HepG2 (cell line): ENCODE results near the gene HEXIM1. TPM values are rescaled to one million over a fixed set of nuclear protein-coding genes. Genes with fewer than 3 reads are reported as not detected.
A peak's percentile ranks its signal among the peaks of the same experiment; 100 is the strongest.

ENCODE experiments used
- ATF1 ChIP-seq: IDR thresholded peaks from 2 replicates; pipeline ENCODE4 v1.6.1; 2016; ENCODE audit warnings: mild to moderate bottlenecking, control low read depth
- DPF2 ChIP-seq: sonication (generic); formaldehyde crosslinking; IDR thresholded peaks from 2 replicates; pipeline ENCODE4 v1.4.0; 2020; ENCODE audit warnings: mild to moderate bottlenecking, low read depth, missing genetic modification reagents, borderline replicate concordance
- FOXM1 ChIP-seq: sonication (generic); formaldehyde crosslinking; IDR thresholded peaks from 2 replicates; pipeline ENCODE4 v1.5.0; 2020; ENCODE audit warnings: missing genetic modification reagents
- MYNN ChIP-seq: sonication (generic); formaldehyde crosslinking; IDR thresholded peaks from 2 replicates; pipeline ENCODE4 v1.4.0; 2020; ENCODE audit warnings: mild to moderate bottlenecking, low read depth, missing genetic modification reagents
- NFE2L2 ChIP-seq: fragments of 150-350 bp; IDR thresholded peaks from 2 replicates; pipeline ENCODE4 v1.6.1; 2014; ENCODE audit warnings: low read length
- NFKBIZ ChIP-seq: IDR thresholded peaks from 2 replicates; pipeline ENCODE4 v1.6.1; 2018; ENCODE audit warnings: missing genetic modification reagents, missing compliant biosample characterization
- POGZ ChIP-seq: sonication (generic); formaldehyde crosslinking; IDR thresholded peaks from 2 replicates; pipeline ENCODE4 v1.4.0; 2020; ENCODE audit warnings: mild to moderate bottlenecking, missing genetic modification reagents
- PPARG ChIP-seq: conservative IDR thresholded peaks from 2 replicates; pipeline ENCODE4 v1.6.1; 2016; ENCODE audit warnings: missing biosample characterization, missing genetic modification reagents
- SCMH1 ChIP-seq: sonication (generic); formaldehyde crosslinking; IDR thresholded peaks from 2 replicates; pipeline ENCODE4 v1.9.0; 2021; ENCODE audit warnings: missing genetic modification reagents, mild to moderate bottlenecking, borderline replicate concordance
- SNRNP70 ChIP-seq: fragments of 200-400 bp; formaldehyde crosslinking; IDR thresholded peaks from 2 replicates; pipeline ENCODE4 v1.6.1; 2017; ENCODE audit warnings: mild to moderate bottlenecking, low read depth, low read length, moderate library complexity
- ZFP90 ChIP-seq: sonication (generic); formaldehyde crosslinking; IDR thresholded peaks from 2 replicates; pipeline ENCODE4 v1.8.0; 2022; ENCODE audit warnings: missing genetic modification reagents, mild to moderate bottlenecking, inconsistent platforms, borderline replicate concordance
- ZKSCAN5 ChIP-seq: sonication (generic); formaldehyde crosslinking; IDR thresholded peaks from 2 replicates; pipeline ENCODE4 v1.5.1; 2020; ENCODE audit warnings: mild to moderate bottlenecking, missing genetic modification reagents
- ZMAT5 ChIP-seq: sonication (generic); formaldehyde crosslinking; IDR thresholded peaks from 2 replicates; pipeline ENCODE4 v1.5.0; 2020; ENCODE audit warnings: mild to moderate bottlenecking, low read depth, missing genetic modification reagents, borderline replicate concordance
- ZNF451 ChIP-seq: sonication (generic); formaldehyde crosslinking; IDR thresholded peaks from 2 replicates; pipeline ENCODE4 v1.5.0; 2020; ENCODE audit warnings: mild to moderate bottlenecking, missing genetic modification reagents
- ZNF563 ChIP-seq: sonication (generic); formaldehyde crosslinking; IDR thresholded peaks from 2 replicates; pipeline ENCODE4 v1.8.0; 2022; ENCODE audit warnings: mild to moderate bottlenecking, moderate library complexity, missing genetic modification reagents
- ZNF660 ChIP-seq: sonication (generic); formaldehyde crosslinking; IDR thresholded peaks from 2 replicates; pipeline ENCODE4 v1.5.1; 2020; ENCODE audit warnings: mild to moderate bottlenecking, low read depth, missing genetic modification reagents, borderline replicate concordance
- ZNF703 ChIP-seq: sonication (generic); formaldehyde crosslinking; IDR thresholded peaks from 2 replicates; pipeline ENCODE4 v1.5.1; 2020; ENCODE audit warnings: missing genetic modification reagents, mild to moderate bottlenecking, moderate library complexity, borderline replicate concordance
- ZNF749 ChIP-seq: sonication (generic); formaldehyde crosslinking; IDR thresholded peaks from 2 replicates; pipeline ENCODE4 v1.8.0; 2022; ENCODE audit warnings: mild to moderate bottlenecking, missing genetic modification reagents, moderate library complexity, borderline replicate concordance
- ZNF883 ChIP-seq: sonication (generic); formaldehyde crosslinking; IDR thresholded peaks from 2 replicates; pipeline ENCODE4 v1.5.1; 2020; ENCODE audit warnings: mild to moderate bottlenecking, missing genetic modification reagents; ENCODE audit errors: not compliant biosample characterization
- ZSCAN9 ChIP-seq: IDR thresholded peaks from 2 replicates; pipeline ENCODE4 v1.6.1; 2016; ENCODE audit warnings: borderline replicate concordance
- polyA plus RNA-seq, 8 experiments: library from polyadenylated mRNA; depleted of rRNA in 3 of 8; stranded (reverse) in 7 of 8; unstranded in 1 of 8; fragments of >200 nt; fragmentation: Illumina TruSeq in 4 of 8; extraction: Trizol in 4 of 8; gene quantifications; 2 replicates each; pipeline versions ENCODE4 v1.2.1 to v1.2.3, GENCODE V29; 2011 to 2016; ENCODE audit warnings: low read depth in 4 of 8, missing spikeins in 1 of 8, mixed read lengths in 1 of 8; ENCODE audit not compliant: insufficient read depth in 1 of 8
- total RNA-seq, 5 experiments: library from RNA; depleted of rRNA; stranded (reverse); fragments of >200 nt; fragmentation: Illumina TruSeq; extraction: Trizol; gene quantifications; 2 replicates each; pipeline ENCODE4 v1.2.3, GENCODE V29; 2016; ENCODE audit warnings: low read depth in 1 of 5
- TF ChIP-seq, protein P1 (sequence below), 2 experiments: IDR thresholded peaks; 2 replicates each; pipeline ENCODE4 v1.6.1; 2011 to 2012; ENCODE audit warnings: low read length in 2 of 2, borderline replicate concordance in 1 of 2, low read depth in 1 of 2, mild to moderate bottlenecking in 1 of 2, moderate library complexity in 1 of 2
- TF ChIP-seq, protein P2 (sequence below): sonication (generic); formaldehyde crosslinking; IDR thresholded peaks from 2 replicates; pipeline ENCODE4 v1.9.0; 2021; ENCODE audit warnings: missing genetic modification reagents, borderline replicate concordance

The HEXIM1 gene
- total and polyA plus RNA-seq, 2 of the 13 experiments (the other 11 are each of a cell fraction or from before 2014, with no cell fraction given), result 10.5 to 16.6 TPM

- 0 out of 2 replicates have a peak, but pooled peaks have one; percentile 70 for TF ChIP-seq ZSCAN9
- no peak for TF ChIP-seq ATF1 (CRISPR knock-in tag)
- no peak for TF ChIP-seq POGZ
- TF ChIP-seq MYNN (CRISPR knock-in tag), result no peak
- TF ChIP-seq, protein P1, sequence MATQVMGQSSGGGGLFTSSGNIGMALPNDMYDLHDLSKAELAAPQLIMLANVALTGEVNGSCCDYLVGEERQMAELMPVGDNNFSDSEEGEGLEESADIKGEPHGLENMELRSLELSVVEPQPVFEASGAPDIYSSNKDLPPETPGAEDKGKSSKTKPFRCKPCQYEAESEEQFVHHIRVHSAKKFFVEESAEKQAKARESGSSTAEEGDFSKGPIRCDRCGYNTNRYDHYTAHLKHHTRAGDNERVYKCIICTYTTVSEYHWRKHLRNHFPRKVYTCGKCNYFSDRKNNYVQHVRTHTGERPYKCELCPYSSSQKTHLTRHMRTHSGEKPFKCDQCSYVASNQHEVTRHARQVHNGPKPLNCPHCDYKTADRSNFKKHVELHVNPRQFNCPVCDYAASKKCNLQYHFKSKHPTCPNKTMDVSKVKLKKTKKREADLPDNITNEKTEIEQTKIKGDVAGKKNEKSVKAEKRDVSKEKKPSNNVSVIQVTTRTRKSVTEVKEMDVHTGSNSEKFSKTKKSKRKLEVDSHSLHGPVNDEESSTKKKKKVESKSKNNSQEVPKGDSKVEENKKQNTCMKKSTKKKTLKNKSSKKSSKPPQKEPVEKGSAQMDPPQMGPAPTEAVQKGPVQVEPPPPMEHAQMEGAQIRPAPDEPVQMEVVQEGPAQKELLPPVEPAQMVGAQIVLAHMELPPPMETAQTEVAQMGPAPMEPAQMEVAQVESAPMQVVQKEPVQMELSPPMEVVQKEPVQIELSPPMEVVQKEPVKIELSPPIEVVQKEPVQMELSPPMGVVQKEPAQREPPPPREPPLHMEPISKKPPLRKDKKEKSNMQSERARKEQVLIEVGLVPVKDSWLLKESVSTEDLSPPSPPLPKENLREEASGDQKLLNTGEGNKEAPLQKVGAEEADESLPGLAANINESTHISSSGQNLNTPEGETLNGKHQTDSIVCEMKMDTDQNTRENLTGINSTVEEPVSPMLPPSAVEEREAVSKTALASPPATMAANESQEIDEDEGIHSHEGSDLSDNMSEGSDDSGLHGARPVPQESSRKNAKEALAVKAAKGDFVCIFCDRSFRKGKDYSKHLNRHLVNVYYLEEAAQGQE (IDR thresholded peaks at IDR 0.05; ENCODE audit: borderline replicate concordance in 1 of 2, low read depth in 1 of 2, low read length in 2 of 2), result no peak
- TF ChIP-seq DPF2, result no peak
- TF ChIP-seq ZNF451 (CRISPR knock-in tag), result 0 out of 2 replicates have a peak, but pooled peaks have one; percentile 41
- no peak for TF ChIP-seq FOXM1 (CRISPR knock-in tag)
- TF ChIP-seq ZNF660 (CRISPR knock-in tag), result no peak
- no peak for TF ChIP-seq SCMH1 (CRISPR knock-in tag)
- no peak for TF ChIP-seq ZKSCAN5 (CRISPR knock-in tag)
- no peak for TF ChIP-seq NFE2L2
- TF ChIP-seq NFKBIZ (CRISPR knock-in tag), result no peak
- peak; percentile 42; the same call in 1 of the 2 replicates for TF ChIP-seq ZNF563 (CRISPR knock-in tag)
- TF ChIP-seq, protein P2, sequence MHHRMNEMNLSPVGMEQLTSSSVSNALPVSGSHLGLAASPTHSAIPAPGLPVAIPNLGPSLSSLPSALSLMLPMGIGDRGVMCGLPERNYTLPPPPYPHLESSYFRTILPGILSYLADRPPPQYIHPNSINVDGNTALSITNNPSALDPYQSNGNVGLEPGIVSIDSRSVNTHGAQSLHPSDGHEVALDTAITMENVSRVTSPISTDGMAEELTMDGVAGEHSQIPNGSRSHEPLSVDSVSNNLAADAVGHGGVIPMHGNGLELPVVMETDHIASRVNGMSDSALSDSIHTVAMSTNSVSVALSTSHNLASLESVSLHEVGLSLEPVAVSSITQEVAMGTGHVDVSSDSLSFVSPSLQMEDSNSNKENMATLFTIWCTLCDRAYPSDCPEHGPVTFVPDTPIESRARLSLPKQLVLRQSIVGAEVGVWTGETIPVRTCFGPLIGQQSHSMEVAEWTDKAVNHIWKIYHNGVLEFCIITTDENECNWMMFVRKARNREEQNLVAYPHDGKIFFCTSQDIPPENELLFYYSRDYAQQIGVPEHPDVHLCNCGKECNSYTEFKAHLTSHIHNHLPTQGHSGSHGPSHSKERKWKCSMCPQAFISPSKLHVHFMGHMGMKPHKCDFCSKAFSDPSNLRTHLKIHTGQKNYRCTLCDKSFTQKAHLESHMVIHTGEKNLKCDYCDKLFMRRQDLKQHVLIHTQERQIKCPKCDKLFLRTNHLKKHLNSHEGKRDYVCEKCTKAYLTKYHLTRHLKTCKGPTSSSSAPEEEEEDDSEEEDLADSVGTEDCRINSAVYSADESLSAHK, result no peak
- TF ChIP-seq ZNF749, result no peak
- TF ChIP-seq PPARG (CRISPR knock-in tag), result 0 out of 2 replicates have a peak, but pooled peaks have one; percentile 14
- TF ChIP-seq SNRNP70, result no peak
- TF ChIP-seq ZNF703, result no peak
- no peak for TF ChIP-seq ZNF883 (CRISPR knock-in tag)
- no peak for TF ChIP-seq ZFP90 (CRISPR knock-in tag)
- TF ChIP-seq ZMAT5 (CRISPR knock-in tag), result no peak
Measured at GRCh38 chr17:45101883-45102811, 46.1 kb upstream of the HEXIM1 start (continued).
